HG03039 (cell line): ENCODE results near the gene CACNA1H.

Source experiments
- ATAC-seq: cut with Tn5 transposase; IDR thresholded peaks from one replicate; pipeline ENCODE4 v1.9.1; 2021; ENCODE audit warnings: mild to moderate bottlenecking, moderate library complexity; ENCODE audit not compliant: unreplicated experiment

CACNA1H gene

GRCh38 chr16:1206326-1206725 lies 53.4 kb downstream of the CACNA1H start:
- ATAC-seq = no peak

- ATAC-seq = no peak
Measured at GRCh38 chr16:1206786-1207185, 53.9 kb downstream of the CACNA1H start.

- ATAC-seq = no peak
Measured at GRCh38 chr16:1208239-1208830, 55.4 kb downstream of the CACNA1H start.

- ATAC-seq = no peak
Measured at GRCh38 chr16:1209081-1209480, 56.2 kb downstream of the CACNA1H start.

- no peak for ATAC-seq
Measured at GRCh38 chr16:1210461-1210860, 57.6 kb downstream of the CACNA1H start.

- no peak for ATAC-seq
Measured at GRCh38 chr16:1211451-1212268, 58.8 kb downstream of the CACNA1H start.

- ATAC-seq = no peak
Measured at GRCh38 chr16:1212616-1213194, 59.8 kb downstream of the CACNA1H start.

GRCh38 chr16:1213231-1213630 lies 60.3 kb downstream of the CACNA1H start:
- no peak for ATAC-seq

GRCh38 chr16:1213796-1214372 lies 61.0 kb downstream of the CACNA1H start:
- ATAC-seq = no peak

GRCh38 chr16:1214719-1215118 lies 61.8 kb downstream of the CACNA1H start:
- ATAC-seq = no peak

GRCh38 chr16:1215574-1216295 lies 62.8 kb downstream of the CACNA1H start:
- ATAC-seq = no peak

GRCh38 chr16:1216296-1216619 lies 63.4 kb downstream of the CACNA1H start:
- ATAC-seq = no peak

- ATAC-seq = no peak
Measured at GRCh38 chr16:1216681-1217400, 63.9 kb downstream of the CACNA1H start.

GRCh38 chr16:1217526-1217925 lies 64.6 kb downstream of the CACNA1H start:
- ATAC-seq = no peak

GRCh38 chr16:1218061-1218929 lies 65.4 kb downstream of the CACNA1H start:
- ATAC-seq = no peak

- no peak for ATAC-seq
Measured at GRCh38 chr16:1218930-1219611, 66.2 kb downstream of the CACNA1H start.

- ATAC-seq = no peak
Measured at GRCh38 chr16:1220098-1220728, 67.3 kb downstream of the CACNA1H start.

- no peak for ATAC-seq
Measured at GRCh38 chr16:1220841-1221627, 68.1 kb downstream of the CACNA1H start.
